Calu3 (cell line): ENCODE results near the gene CADM1. TPM values are rescaled to one million over a fixed set of nuclear protein-coding genes. Genes with fewer than 3 reads are reported as not detected.

Source experiments
- BruUV-seq: library from RNA; stranded (reverse); fragments of 400-500 nt; replicated peaks from 2 replicates; lab custom pipeline; 2021; lab: Mats Ljungman, UMichigan
- CTCF ChIA-PET: fragments of 300-600 bp; sonication (Branson Sonifier 250); formaldehyde crosslinking; loops from one replicate; lab custom pipeline; 2022; ENCODE audit warnings: antibody characterized with exemption; lab: Charles Lee
- DNase-seq: peaks from one replicate; pipeline ENCODE4 v3.0.0; 2022
- H3K27ac Mint-ChIP-seq: one replicate; pipeline ENCODE4 v1.8.0; 2022; ENCODE audit warnings: mixed read lengths; ENCODE audit not compliant: unreplicated experiment
- H3K27me3 Mint-ChIP-seq: one replicate; pipeline ENCODE4 v1.8.0; 2022; ENCODE audit warnings: mixed read lengths; ENCODE audit not compliant: unreplicated experiment
- H3K36me3 Mint-ChIP-seq: one replicate; pipeline ENCODE4 v1.8.0; 2022; ENCODE audit warnings: mild to moderate bottlenecking, moderate library complexity, mixed read lengths; ENCODE audit not compliant: insufficient read depth, unreplicated experiment
- H3K4me1 Mint-ChIP-seq: one replicate; pipeline ENCODE4 v1.8.0; 2022; ENCODE audit warnings: mild to moderate bottlenecking, low read depth, mixed read lengths; ENCODE audit not compliant: unreplicated experiment
- H3K4me3 Mint-ChIP-seq: one replicate; pipeline ENCODE4 v1.8.0; 2022; ENCODE audit warnings: mild to moderate bottlenecking, low read depth, moderate library complexity, mixed read lengths; ENCODE audit not compliant: unreplicated experiment
- H3K9me3 Mint-ChIP-seq: one replicate; pipeline ENCODE4 v1.8.0; 2022; ENCODE audit warnings: low read depth, mixed read lengths; ENCODE audit not compliant: unreplicated experiment
- CTCF ChIP-seq: fragments of 200-600 bp; IDR thresholded peaks from one replicate; pipeline ENCODE4 v1.8.0; 2022; ENCODE audit warnings: antibody characterized with exemption; ENCODE audit not compliant: unreplicated experiment
- intact Hi-C: fragments of 100-400 bp; cut with micrococcal nuclease; formaldehyde crosslinking; loops from one replicate; pipeline ENCODE4 v1.10.0; 2022; ENCODE audit not compliant: unreplicated experiment
- total RNA-seq: library from RNA; stranded (reverse); gene quantifications from 2 replicates; pipeline ENCODE4 v1.2.3, GENCODE V29; 2022

The CADM1 gene
- total RNA-seq, 1 experiment from 2014 or later: 0.68 TPM

- no peak for DNase-seq
- Mint-ChIP-seq H3K9me3 (no peaks in the 10 kb centered on the region), H3K27me3 (peaks cover 30% of the 10 kb centered on the region), H3K27ac (no peak overlapping the region), H3K4me3 (no peak overlapping the region), H3K4me1 (no peaks in the 10 kb centered on the region), H3K36me3 (no peaks in the 10 kb centered on the region)
- intact Hi-C loops: no loop called here
- CTCF ChIA-PET: no interaction called here
- no peak for TF ChIP-seq CTCF
- BruUV-seq: no TSS peak
These were observed 163.3 kb downstream of the CADM1 start for GRCh38 chr11:115340874-115341273.

- DNase-seq: no peak
- Mint-ChIP-seq H3K9me3 (no peaks in the 10 kb centered on the region), H3K27ac (no peak overlapping the region), H3K36me3 (no peaks in the 10 kb centered on the region), H3K4me1 (no peaks in the 10 kb centered on the region), H3K4me3 (no peak overlapping the region), H3K27me3 (peaks cover 18% of the 10 kb centered on the region)
- no TSS peak for BruUV-seq
- no peak for TF ChIP-seq CTCF
- CTCF ChIA-PET: no interaction called here
- intact Hi-C loops: loop anchor here (5.0 kb wide), 1 partner anchor 1354 kb away; no protein-coding TSS in a partner anchor
These were observed 165.7 kb downstream of the CADM1 start for GRCh38 chr11:115338476-115338875.

GRCh38 chr11:115334932-115335788, 169.1 kb downstream of the CADM1 start:
- intact Hi-C loops: loop anchor here (2.0 to 5.0 kb wide), 2 partner anchors 942 to 1357 kb away; no protein-coding TSS in a partner anchor
- CTCF ChIA-PET: no interaction called here
- H3K4me1 Mint-ChIP-seq: no peaks in the 10 kb centered on the region
- TF ChIP-seq CTCF: no peak
- H3K4me3 Mint-ChIP-seq: no peak overlapping the region
- H3K27me3 Mint-ChIP-seq: peaks cover 18% of the 10 kb centered on the region
- no peak for DNase-seq
- H3K9me3 Mint-ChIP-seq: no peaks in the 10 kb centered on the region
- no peaks in the 10 kb centered on the region for H3K36me3 Mint-ChIP-seq
- H3K27ac Mint-ChIP-seq: no peak overlapping the region
- BruUV-seq: no TSS peak

- H3K27me3 Mint-ChIP-seq: peaks cover 18% of the 10 kb centered on the region
- no TSS peak for BruUV-seq
- no peaks in the 10 kb centered on the region for H3K4me1 Mint-ChIP-seq
- no peaks in the 10 kb centered on the region for H3K9me3 Mint-ChIP-seq
- intact Hi-C loops: loop anchor here (2.0 kb wide), 1 partner anchor 943 kb away; no protein-coding TSS in a partner anchor
- CTCF ChIA-PET: no interaction called here
- no peaks in the 10 kb centered on the region for H3K36me3 Mint-ChIP-seq
- no peak for DNase-seq
- no peak overlapping the region for H3K4me3 Mint-ChIP-seq
- TF ChIP-seq CTCF: no peak
- no peak overlapping the region for H3K27ac Mint-ChIP-seq
These were observed 170.3 kb downstream of the CADM1 start for GRCh38 chr11:115333949-115334348.
